A673 (cell line): Measurements from ENCODE around the gene ALDH1A3. TPM values are rescaled to one million over a fixed set of nuclear protein-coding genes. Genes with fewer than 3 reads are reported as not detected.

Experiments
- BruUV-seq: library from RNA; stranded (reverse); fragments of 400-500 nt; replicated peaks from 2 replicates; lab custom pipeline; 2021; lab: Mats Ljungman, UMichigan
- CTCF ChIA-PET: fragments of 300-600 bp; sonication (Branson Sonifier 250); formaldehyde crosslinking; loops from one replicate; lab custom pipeline; 2022; ENCODE audit warnings: antibody characterized with exemption; lab: Charles Lee
- POLR2A ChIA-PET: fragments of 300-600 bp; sonication (Branson Sonifier 250); formaldehyde crosslinking; loops from one replicate; lab custom pipeline; 2022; ENCODE audit warnings: antibody characterized with exemption; ENCODE audit not compliant: low non-redundant PET; lab: Charles Lee
- DNase-seq: peaks from one replicate; pipeline ENCODE4 v3.0.0-alpha.2; 2015; ENCODE audit warnings: low spot score
- H3K27ac ChIP-seq: fragments of 200-600 bp; sonication (generic); 2 replicates; pipeline ENCODE4 v1.5.1; 2016; ENCODE audit warnings: mixed run types, low read depth, mild to moderate bottlenecking, mixed read lengths, antibody characterized with exemption, low read length; ENCODE audit not compliant: poor library complexity, severe bottlenecking
- H3K27me3 ChIP-seq: fragments of 200-600 bp; sonication (generic); replicated peaks from 2 replicates; pipeline ENCODE4 v1.6.1; 2017; ENCODE audit warnings: mixed run types, low read depth, mild to moderate bottlenecking, mixed read lengths, antibody characterized with exemption, low read length; ENCODE audit not compliant: insufficient read depth, poor library complexity
- H3K36me3 ChIP-seq: fragments of 200-600 bp; sonication (generic); 2 replicates; pipeline ENCODE4 v1.6.1; 2016; ENCODE audit warnings: mixed run types, mild to moderate bottlenecking, mixed read lengths, antibody characterized with exemption, low read length; ENCODE audit not compliant: insufficient read depth, poor library complexity, severe bottlenecking
- H3K4me1 ChIP-seq: fragments of 200-600 bp; sonication (generic); 2 replicates; pipeline ENCODE4 v1.6.1; 2017; ENCODE audit warnings: mixed run types, mild to moderate bottlenecking, mixed read lengths, antibody characterized with exemption, low read length; ENCODE audit not compliant: insufficient read depth, poor library complexity, severe bottlenecking
- H3K4me3 ChIP-seq: fragments of 200-600 bp; sonication (generic); 2 replicates; pipeline ENCODE4 v1.5.1; 2016; ENCODE audit warnings: low read depth, mixed run types, mild to moderate bottlenecking, mixed read lengths, low read length; ENCODE audit not compliant: poor library complexity, severe bottlenecking
- H3K9me3 ChIP-seq: fragments of 200-600 bp; sonication (generic); 2 replicates; pipeline ENCODE4 v1.6.1; 2016; ENCODE audit warnings: mixed run types, low read depth, mild to moderate bottlenecking, mixed read lengths, antibody characterized with exemption, low read length; ENCODE audit not compliant: poor library complexity, severe bottlenecking
- CTCF ChIP-seq: fragments of 300-800, 200-600 bp; sonication (generic); conservative IDR thresholded peaks from 2 replicates; pipeline ENCODE4 v1.5.1; 2017; ENCODE audit warnings: low read depth, mild to moderate bottlenecking, antibody characterized with exemption, low read length, moderate library complexity, mixed read lengths
- EZH2 ChIP-seq: fragments of 200-600 bp; sonication (generic); IDR thresholded peaks from 2 replicates; pipeline ENCODE4 v1.6.1; 2017; ENCODE audit warnings: borderline replicate concordance, low read depth, mild to moderate bottlenecking, mixed read lengths, antibody characterized with exemption, low read length; ENCODE audit not compliant: poor library complexity, severe bottlenecking
- intact Hi-C: fragments of 100-400 bp; cut with micrococcal nuclease; formaldehyde crosslinking; loops from one replicate; pipeline ENCODE4 v1.10.0; 2022; ENCODE audit not compliant: unreplicated experiment
- total RNA-seq: library from RNA; stranded (reverse); gene quantifications from 2 replicates; pipeline ENCODE4 v1.2.3, GENCODE V29; 2021

ALDH1A3 gene
- total RNA-seq, 1 experiment from 2014 or later = 0.19 TPM

GRCh38 chr15:100852630-100853029, 27.0 kb upstream of the ALDH1A3 start:
- Histone ChIP-seq H3K27ac (no peak overlapping the region), H3K9me3 (no peaks in the 10 kb centered on the region), H3K27me3 (no peaks in the 10 kb centered on the region), H3K4me3 (no peak overlapping the region), H3K4me1 (peaks cover 41% of the 10 kb centered on the region), H3K36me3 (no peaks in the 10 kb centered on the region)
- ChIA-PET CTCF (interaction anchor here (1.2 kb wide), 1 partner anchor 20 kb away, joined by 4 read pairs; no protein-coding TSS in a partner anchor), POLR2A (no interaction called here)
- no peak for DNase-seq
- TF ChIP-seq EZH2 = no peak
- TF ChIP-seq CTCF = no peak
- intact Hi-C loops = no loop called here
- BruUV-seq = no TSS peak

GRCh38 chr15:100853676-100854440, 25.8 kb upstream of the ALDH1A3 start:
- ChIA-PET CTCF (interaction anchor here (1.2 kb wide), 1 partner anchor 19 kb away, joined by 4 read pairs; no protein-coding TSS in a partner anchor), POLR2A (no interaction called here)
- DNase-seq = peak; percentile 70
- H3K27me3 ChIP-seq = no peaks in the 10 kb centered on the region
- TF ChIP-seq EZH2 = no peak
- TF ChIP-seq CTCF = no peak
- H3K4me1 ChIP-seq = peaks cover 41% of the 10 kb centered on the region
- no peak overlapping the region for H3K4me3 ChIP-seq
- H3K36me3 ChIP-seq = no peaks in the 10 kb centered on the region
- intact Hi-C loops = no loop called here
- no peaks in the 10 kb centered on the region for H3K9me3 ChIP-seq
- peak overlapping the region; percentile 79 for H3K27ac ChIP-seq
- BruUV-seq = no TSS peak

DNA sequence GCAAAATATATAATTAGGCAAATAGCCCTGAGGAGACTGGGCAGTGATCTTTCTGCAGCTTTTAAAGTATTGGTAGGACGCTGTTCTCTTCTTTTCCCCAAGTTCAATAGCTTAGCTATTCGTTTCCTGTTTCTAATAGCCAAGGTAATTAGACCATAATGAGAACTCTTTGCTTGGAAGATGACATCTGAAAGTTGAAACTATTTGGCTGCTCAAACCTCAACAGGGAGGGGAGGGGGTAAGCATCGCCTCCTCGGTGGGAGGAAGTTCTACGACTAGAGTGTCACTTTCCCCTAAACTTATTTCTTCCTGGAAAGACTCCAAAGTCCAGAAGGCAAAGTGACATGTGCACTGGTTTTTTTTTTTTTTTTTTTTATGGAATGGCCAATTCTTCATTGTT, 22.8 kb upstream of the ALDH1A3 start:
- intact Hi-C loops = no loop called here
- DNase-seq = peak; percentile 67
- H3K36me3 ChIP-seq = no peaks in the 10 kb centered on the region
- no peak overlapping the region for H3K27ac ChIP-seq
- POLR2A ChIA-PET = no interaction called here
- no TSS peak for BruUV-seq
- no peaks in the 10 kb centered on the region for H3K27me3 ChIP-seq
- H3K4me1 ChIP-seq = peaks cover 41% of the 10 kb centered on the region
- CTCF ChIA-PET = no interaction called here
- no peak overlapping the region for H3K4me3 ChIP-seq
- TF ChIP-seq CTCF (no peak), EZH2 (no peak)
- no peaks in the 10 kb centered on the region for H3K9me3 ChIP-seq
